ENCODE results near the gene ZXDA. TPM values are rescaled to one million over a fixed set of nuclear protein-coding genes. Genes with fewer than 3 reads are reported as not detected.

The ZXDA gene
- total and polyA plus RNA-seq, 7 experiments from 2014 or later, result 3.0 to 13.2 (median 10.5) TPM

DNA sequence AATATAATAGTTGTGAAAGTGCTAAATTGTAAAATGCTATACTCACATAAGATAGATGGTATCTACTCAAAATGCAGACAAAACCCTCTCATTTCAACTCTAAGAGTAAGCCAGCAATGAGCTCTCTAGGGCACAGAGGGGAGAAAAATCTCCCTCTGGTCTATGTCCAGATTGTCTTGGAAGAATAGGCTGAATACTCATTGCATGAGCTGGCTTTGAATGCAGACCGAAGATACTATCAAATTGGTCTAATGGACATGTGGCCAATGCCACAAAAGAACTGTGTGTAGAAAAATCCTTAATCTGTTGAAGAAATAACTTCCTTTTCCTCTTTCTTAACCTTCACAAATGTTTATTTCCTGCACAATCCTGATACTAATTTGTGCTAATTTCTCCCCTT lies 3.5 kb downstream of the ZXDA start:
- Mint-ChIP-seq H3K4me1 (peaks cover 7 to 47% (median 36%) of the 10 kb centered on the region in 7 donors), H3K27ac (peak overlapping the region in 3 of 9 donors; percentile 42 to 65 (median 64)), H3K27me3 (no peaks in the 10 kb centered on the region), H3K9me3 (peaks cover 0 to 7% (median 2%) of the 10 kb centered on the region in 11 donors), H3K4me3 (peak overlapping the region in 8 of 10 donors; percentile 5 to 80 (median 57)), H3K36me3 (peaks cover 4 to 17% (median 8%) of the 10 kb centered on the region in 5 donors)
- ChIA-PET POLR2A (no interaction called here), CTCF (no interaction called here)
- Histone ChIP-seq H3K9me3 (ENCODE audit: control insufficient read depth in 2 of 3, low read length in 3 of 3) (no peaks in the 10 kb centered on the region), H3K4me1 (ENCODE audit: control insufficient read depth in 2 of 2, insufficient read depth in 2 of 2, low read length in 2 of 2) (peaks cover 5 to 6% of the 10 kb centered on the region in 2 donors), H3K27ac (ENCODE audit: low read depth, low read length) (no peak overlapping the region), H3K36me3 (ENCODE audit: control insufficient read depth in 2 of 3, insufficient read depth in 3 of 3, low read length in 3 of 3) (no peaks in the 10 kb centered on the region), H3K4me3 (ENCODE audit: low read length) (no peak overlapping the region), H3K27me3 (ENCODE audit: control insufficient read depth in 2 of 2, insufficient read depth in 2 of 2, low read length in 2 of 2) (no peaks in the 10 kb centered on the region)
- DNase-seq (no peak), ATAC-seq (no peak)
- intact Hi-C loops (cut with micrococcal nuclease), result loop anchor here (5.0 to 10.0 kb wide), 4 partner anchors 118 to 1172 kb away; no protein-coding TSS in a partner anchor

DNA sequence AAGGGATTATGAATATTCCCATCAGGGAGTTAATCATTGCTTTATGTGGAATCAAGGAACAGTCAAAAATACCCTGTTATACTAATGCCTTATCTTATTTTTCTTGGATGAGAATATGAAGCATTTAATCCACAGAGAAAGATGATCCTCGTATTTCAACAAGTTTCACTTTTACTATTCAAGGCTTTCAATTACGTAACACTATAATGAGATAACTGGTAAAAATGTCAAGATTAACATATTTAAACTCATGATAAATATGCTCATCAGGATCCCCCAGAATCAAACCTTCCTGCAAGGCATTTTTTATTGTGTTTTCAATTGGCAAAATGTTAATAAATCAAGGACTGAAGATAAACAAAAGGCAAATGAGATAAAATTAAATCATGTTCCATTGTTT lies 5.1 kb downstream of the ZXDA start:
- ATAC-seq (no peak), DNase-seq (no peak)
- ChIA-PET CTCF (no interaction called here), POLR2A (no interaction called here)
- H3K4me1 Mint-ChIP-seq, result peaks cover 7 to 34% (median 24%) of the 10 kb centered on the region in 7 donors
- Histone ChIP-seq H3K9me3 (ENCODE audit: control insufficient read depth in 2 of 3, low read length in 3 of 3) (no peaks in the 10 kb centered on the region), H3K27me3 (ENCODE audit: control insufficient read depth in 2 of 2, insufficient read depth in 2 of 2, low read length in 2 of 2) (no peaks in the 10 kb centered on the region), H3K4me1 (ENCODE audit: control insufficient read depth in 2 of 2, insufficient read depth in 2 of 2, low read length in 2 of 2) (no peaks in the 10 kb centered on the region), H3K4me3 (ENCODE audit: low read length) (no peak overlapping the region), H3K36me3 (ENCODE audit: control insufficient read depth in 2 of 3, insufficient read depth in 3 of 3, low read length in 3 of 3) (no peaks in the 10 kb centered on the region), H3K27ac (ENCODE audit: low read depth, low read length) (no peak overlapping the region)
- peak overlapping the region in 5 of 10 donors; percentile 5 to 71 (median 49) for H3K4me3 Mint-ChIP-seq
- no peaks in the 10 kb centered on the region for H3K27me3 Mint-ChIP-seq
- H3K9me3 Mint-ChIP-seq, result peaks cover 0 to 7% (median 2%) of the 10 kb centered on the region in 11 donors
- peaks cover 4 to 17% (median 8%) of the 10 kb centered on the region in 5 donors for H3K36me3 Mint-ChIP-seq
- H3K27ac Mint-ChIP-seq, result peak overlapping the region in 2 of 9 donors; percentile 56 to 68
- intact Hi-C loops (cut with micrococcal nuclease), result loop anchor here (5.0 to 10.0 kb wide), 4 partner anchors 120 to 1170 kb away; no protein-coding TSS in a partner anchor

DNA sequence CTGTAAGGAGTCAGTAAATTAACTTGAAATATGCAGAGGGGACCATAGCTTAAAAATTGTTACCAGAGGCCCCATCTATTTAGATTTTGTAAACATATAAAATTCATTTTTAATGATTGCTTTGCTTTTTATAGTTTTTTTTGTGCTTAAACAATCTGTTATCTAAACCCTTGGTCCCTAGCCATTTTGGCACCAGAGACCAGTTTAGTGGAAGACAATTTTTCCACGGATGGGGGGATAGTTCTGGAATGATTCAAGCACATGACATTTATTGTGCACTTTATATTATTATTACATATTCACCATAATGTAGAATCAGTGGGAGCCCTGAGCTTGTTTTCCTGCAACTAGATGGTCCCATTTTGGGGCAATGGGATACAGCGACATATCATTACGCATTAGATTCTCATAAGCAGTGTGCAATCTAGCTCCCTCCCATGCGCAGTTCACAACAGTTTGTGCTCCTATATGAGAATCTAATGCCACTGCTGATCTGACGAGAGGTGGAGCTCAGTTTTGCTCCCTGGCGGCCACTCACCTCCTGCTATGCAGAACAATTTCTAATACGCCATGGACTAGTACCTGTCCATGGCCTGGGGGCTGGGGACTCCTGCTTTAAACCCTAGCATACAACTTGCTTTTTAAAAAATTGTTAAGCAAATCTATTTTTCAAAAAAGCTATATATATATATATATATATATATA lies 5.9 kb downstream of the ZXDA start:
- Mint-ChIP-seq H3K4me1 (peaks cover 7 to 34% (median 24%) of the 10 kb centered on the region in 7 donors), H3K27ac (no peak overlapping the region), H3K9me3 (peaks cover 0 to 7% (median 2%) of the 10 kb centered on the region in 11 donors), H3K27me3 (no peaks in the 10 kb centered on the region), H3K36me3 (peaks cover 4 to 17% (median 8%) of the 10 kb centered on the region in 5 donors), H3K4me3 (no peak overlapping the region)
- POLR2A ChIA-PET, result no interaction called here
- CTCF ChIA-PET, result no interaction called here
- Histone ChIP-seq H3K27ac (ENCODE audit: low read depth, low read length) (no peak overlapping the region), H3K36me3 (ENCODE audit: control insufficient read depth in 2 of 3, insufficient read depth in 3 of 3, low read length in 3 of 3) (no peaks in the 10 kb centered on the region), H3K9me3 (ENCODE audit: control insufficient read depth in 2 of 3, low read length in 3 of 3) (no peaks in the 10 kb centered on the region), H3K27me3 (ENCODE audit: control insufficient read depth in 2 of 2, insufficient read depth in 2 of 2, low read length in 2 of 2) (no peaks in the 10 kb centered on the region), H3K4me3 (ENCODE audit: low read length) (no peak overlapping the region), H3K4me1 (ENCODE audit: control insufficient read depth in 2 of 2, insufficient read depth in 2 of 2, low read length in 2 of 2) (no peaks in the 10 kb centered on the region)
- ATAC-seq (no peak), DNase-seq (no peak)
- intact Hi-C loops (cut with micrococcal nuclease), result loop anchor here (10.0 kb wide), 3 partner anchors 120 to 1170 kb away; no protein-coding TSS in a partner anchor

DNA sequence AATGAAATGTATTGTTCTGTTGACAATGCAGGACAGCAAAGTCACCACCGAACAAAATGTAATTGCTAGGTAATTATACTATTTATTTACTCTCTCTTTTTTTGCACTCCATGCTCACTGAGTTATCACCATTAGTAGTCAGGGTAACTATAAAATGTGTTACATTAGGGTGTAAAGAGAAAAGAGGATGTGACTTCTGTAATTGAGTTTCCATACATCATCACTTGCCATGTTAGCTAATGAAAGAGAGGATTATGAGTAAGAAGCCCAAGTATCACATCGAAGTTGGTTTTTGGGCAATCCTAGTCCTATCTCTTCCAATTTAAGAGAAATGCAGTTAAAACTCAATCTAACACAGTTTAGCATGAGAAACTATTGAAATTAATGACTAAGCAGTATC lies 7.6 kb downstream of the ZXDA start:
- no peak for ATAC-seq
- H3K4me1 Mint-ChIP-seq, result peaks cover 7 to 30% (median 21%) of the 10 kb centered on the region in 7 donors
- no peaks in the 10 kb centered on the region for H3K9me3 ChIP-seq (ENCODE audit: control insufficient read depth in 2 of 3, low read length in 3 of 3)
- H3K4me3 Mint-ChIP-seq, result no peak overlapping the region
- no peak overlapping the region for H3K4me3 ChIP-seq (ENCODE audit: low read length)
- no peaks in the 10 kb centered on the region for H3K27me3 Mint-ChIP-seq
- no peaks in the 10 kb centered on the region for H3K36me3 ChIP-seq (ENCODE audit: control insufficient read depth in 2 of 3, insufficient read depth in 3 of 3, low read length in 3 of 3)
- CTCF ChIA-PET, result no interaction called here
- no peaks in the 10 kb centered on the region for H3K27me3 ChIP-seq (ENCODE audit: control insufficient read depth in 2 of 2, insufficient read depth in 2 of 2, low read length in 2 of 2)
- H3K27ac ChIP-seq (ENCODE audit: low read depth, low read length), result no peak overlapping the region
- peaks cover 0 to 9% (median 0%) of the 10 kb centered on the region in 11 donors for H3K9me3 Mint-ChIP-seq
- peaks cover 4 to 18% (median 8%) of the 10 kb centered on the region in 5 donors for H3K36me3 Mint-ChIP-seq
- DNase-seq, result no peak
- POLR2A ChIA-PET, result no interaction called here
- intact Hi-C loops (cut with micrococcal nuclease), result loop anchor here (10.0 kb wide), 3 partner anchors 122 to 1168 kb away; no protein-coding TSS in a partner anchor
- no peak overlapping the region for H3K27ac Mint-ChIP-seq
- no peaks in the 10 kb centered on the region for H3K4me1 ChIP-seq (ENCODE audit: control insufficient read depth in 2 of 2, insufficient read depth in 2 of 2, low read length in 2 of 2)

DNA sequence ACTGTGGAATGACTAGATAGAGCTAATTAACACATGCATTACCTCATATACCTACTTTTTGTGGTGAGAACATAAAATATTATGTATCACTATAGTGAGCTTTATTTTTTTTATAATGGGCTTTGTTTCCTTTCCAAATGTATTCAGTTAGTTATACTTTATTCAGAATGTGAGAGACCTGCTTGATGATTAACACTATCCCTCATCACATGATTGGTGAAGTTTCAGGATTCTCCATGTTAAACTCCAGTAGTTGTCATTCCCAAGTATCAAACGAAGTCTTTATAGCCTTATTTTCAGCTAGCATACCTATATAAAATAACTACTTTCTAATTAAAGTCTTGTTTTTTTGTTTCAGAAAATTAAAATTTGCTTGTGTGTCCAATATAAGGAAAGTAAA lies 8.8 kb downstream of the ZXDA start:
- H3K36me3 Mint-ChIP-seq, result peaks cover 2 to 15% (median 4%) of the 10 kb centered on the region in 5 donors
- Histone ChIP-seq H3K4me1 (ENCODE audit: control insufficient read depth in 2 of 2, insufficient read depth in 2 of 2, low read length in 2 of 2) (no peaks in the 10 kb centered on the region), H3K9me3 (ENCODE audit: control insufficient read depth in 2 of 3, low read length in 3 of 3) (no peaks in the 10 kb centered on the region), H3K36me3 (ENCODE audit: control insufficient read depth in 2 of 3, insufficient read depth in 3 of 3, low read length in 3 of 3) (no peaks in the 10 kb centered on the region), H3K27ac (ENCODE audit: low read depth, low read length) (no peak overlapping the region), H3K27me3 (ENCODE audit: control insufficient read depth in 2 of 2, insufficient read depth in 2 of 2, low read length in 2 of 2) (no peaks in the 10 kb centered on the region), H3K4me3 (ENCODE audit: low read length) (no peak overlapping the region)
- CTCF ChIA-PET, result no interaction called here
- H3K4me3 Mint-ChIP-seq, result no peak overlapping the region
- intact Hi-C loops (cut with micrococcal nuclease), result loop anchor here (10.0 kb wide), 3 partner anchors 123 to 1167 kb away; no protein-coding TSS in a partner anchor
- DNase-seq (no peak), ATAC-seq (no peak)
- no peaks in the 10 kb centered on the region for H3K27me3 Mint-ChIP-seq
- H3K27ac Mint-ChIP-seq, result no peak overlapping the region
- peaks cover 5 to 19% (median 10%) of the 10 kb centered on the region in 7 donors for H3K4me1 Mint-ChIP-seq
- POLR2A ChIA-PET, result no interaction called here
- H3K9me3 Mint-ChIP-seq, result peaks cover 0 to 19% (median 0%) of the 10 kb centered on the region in 11 donors

DNA sequence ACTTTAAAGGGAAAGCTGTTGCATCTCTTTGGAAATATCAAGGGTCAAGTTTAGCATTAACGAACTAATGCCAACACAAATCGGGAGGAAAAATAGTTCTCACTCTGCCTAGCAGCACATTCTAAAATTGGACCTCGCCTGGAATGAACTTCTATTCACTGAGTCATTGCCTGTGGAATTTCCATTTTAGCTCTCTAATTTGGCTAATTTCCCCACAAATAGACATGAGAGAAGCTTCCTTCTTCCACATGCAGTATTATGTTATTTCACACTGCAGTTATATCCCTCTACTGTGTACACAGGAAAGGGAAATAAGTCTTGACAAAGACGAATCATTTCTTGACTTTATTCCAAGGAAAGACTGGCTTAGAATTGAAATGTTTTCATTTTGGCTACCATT lies 9.3 kb downstream of the ZXDA start:
- ChIA-PET POLR2A (no interaction called here), CTCF (no interaction called here)
- Histone ChIP-seq H3K9me3 (ENCODE audit: control insufficient read depth in 2 of 3, low read length in 3 of 3) (no peaks in the 10 kb centered on the region), H3K27ac (ENCODE audit: low read depth, low read length) (no peak overlapping the region), H3K27me3 (ENCODE audit: control insufficient read depth in 2 of 2, insufficient read depth in 2 of 2, low read length in 2 of 2) (no peaks in the 10 kb centered on the region), H3K4me3 (ENCODE audit: low read length) (no peak overlapping the region), H3K4me1 (ENCODE audit: control insufficient read depth in 2 of 2, insufficient read depth in 2 of 2, low read length in 2 of 2) (no peaks in the 10 kb centered on the region), H3K36me3 (ENCODE audit: control insufficient read depth in 2 of 3, insufficient read depth in 3 of 3, low read length in 3 of 3) (no peaks in the 10 kb centered on the region)
- peaks cover 1 to 15% (median 5%) of the 10 kb centered on the region in 7 donors for H3K4me1 Mint-ChIP-seq
- peaks cover 0 to 19% (median 0%) of the 10 kb centered on the region in 11 donors for H3K9me3 Mint-ChIP-seq
- no peak for DNase-seq
- no peak overlapping the region for H3K4me3 Mint-ChIP-seq
- no peak for ATAC-seq
- intact Hi-C loops (cut with micrococcal nuclease), result loop anchor here (10.0 kb wide), 3 partner anchors 124 to 1166 kb away; no protein-coding TSS in a partner anchor
- peaks cover 0 to 11% (median 4%) of the 10 kb centered on the region in 5 donors for H3K36me3 Mint-ChIP-seq
- no peaks in the 10 kb centered on the region for H3K27me3 Mint-ChIP-seq
- H3K27ac Mint-ChIP-seq, result no peak overlapping the region

Data from naive thymus-derived CD4-positive, alpha-beta T cell (primary cell).